PC-9 (cell line): ENCODE data around the gene RELB.

ENCODE experiments used
- EZH2 ChIP-seq: fragments of 200-600 bp; sonication (generic); IDR thresholded peaks from 2 replicates; pipeline ENCODE4 v1.8.0; 2017; ENCODE audit warnings: antibody characterized with exemption, low read depth
- TF ChIP-seq, protein P1 (sequence below): fragments of 200-600 bp; sonication (generic); conservative IDR thresholded peaks from 2 replicates; pipeline ENCODE4 v1.6.1; 2017; ENCODE audit warnings: mixed run types, antibody characterized with exemption, mild to moderate bottlenecking, moderate library complexity

DNA sequence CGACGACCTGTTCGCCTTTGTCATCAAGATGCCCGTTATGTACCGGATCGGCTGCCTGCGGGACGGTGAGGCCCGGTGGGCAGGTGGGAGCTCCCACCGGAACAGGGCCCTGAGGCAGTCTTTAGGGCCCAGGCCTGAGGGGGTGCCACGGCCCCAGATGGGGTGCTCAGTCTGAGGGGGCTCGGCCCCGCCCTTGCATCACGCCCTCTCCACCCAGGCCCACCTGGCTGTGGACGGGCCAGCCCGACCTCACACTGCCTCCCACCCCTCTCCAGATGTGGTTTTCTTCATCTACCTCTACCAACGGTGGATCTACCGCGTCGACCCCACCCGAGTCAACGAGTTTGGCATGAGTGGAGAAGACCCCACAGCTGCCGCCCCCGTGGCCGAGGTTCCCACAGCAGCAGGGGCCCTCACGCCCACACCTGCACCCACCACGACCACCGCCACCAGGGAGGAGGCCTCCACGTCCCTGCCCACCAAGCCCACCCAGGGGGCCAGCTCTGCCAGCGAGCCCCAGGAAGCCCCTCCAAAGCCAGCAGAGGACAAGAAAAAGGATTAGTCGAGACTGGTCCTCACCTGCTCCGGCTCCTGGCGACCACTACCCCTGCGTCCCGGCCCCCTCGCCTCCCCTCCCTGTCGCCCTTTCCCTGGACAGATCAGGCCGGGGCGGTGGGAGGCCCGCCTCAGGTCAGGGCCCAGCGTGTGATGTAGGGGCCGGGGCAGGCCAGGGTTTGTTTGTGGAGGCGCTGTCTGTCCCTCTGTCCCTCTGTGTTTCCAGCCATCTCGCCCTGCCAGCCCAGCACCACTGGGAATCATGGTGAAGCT, 8.7 kb upstream of the RELB start:
- TF ChIP-seq, protein P1, sequence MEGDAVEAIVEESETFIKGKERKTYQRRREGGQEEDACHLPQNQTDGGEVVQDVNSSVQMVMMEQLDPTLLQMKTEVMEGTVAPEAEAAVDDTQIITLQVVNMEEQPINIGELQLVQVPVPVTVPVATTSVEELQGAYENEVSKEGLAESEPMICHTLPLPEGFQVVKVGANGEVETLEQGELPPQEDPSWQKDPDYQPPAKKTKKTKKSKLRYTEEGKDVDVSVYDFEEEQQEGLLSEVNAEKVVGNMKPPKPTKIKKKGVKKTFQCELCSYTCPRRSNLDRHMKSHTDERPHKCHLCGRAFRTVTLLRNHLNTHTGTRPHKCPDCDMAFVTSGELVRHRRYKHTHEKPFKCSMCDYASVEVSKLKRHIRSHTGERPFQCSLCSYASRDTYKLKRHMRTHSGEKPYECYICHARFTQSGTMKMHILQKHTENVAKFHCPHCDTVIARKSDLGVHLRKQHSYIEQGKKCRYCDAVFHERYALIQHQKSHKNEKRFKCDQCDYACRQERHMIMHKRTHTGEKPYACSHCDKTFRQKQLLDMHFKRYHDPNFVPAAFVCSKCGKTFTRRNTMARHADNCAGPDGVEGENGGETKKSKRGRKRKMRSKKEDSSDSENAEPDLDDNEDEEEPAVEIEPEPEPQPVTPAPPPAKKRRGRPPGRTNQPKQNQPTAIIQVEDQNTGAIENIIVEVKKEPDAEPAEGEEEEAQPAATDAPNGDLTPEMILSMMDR = no peak
- no peak for TF ChIP-seq EZH2
